Measurements from ENCODE around the gene GULP1. TPM values are rescaled to one million over a fixed set of nuclear protein-coding genes. Genes with fewer than 3 reads are reported as not detected.

The GULP1 gene
- total and polyA plus RNA-seq, 2 of the 13 experiments (the other 11 are each of a cell fraction or from before 2014, with no cell fraction given), result 0.15 TPM; not detected in 1

DNA sequence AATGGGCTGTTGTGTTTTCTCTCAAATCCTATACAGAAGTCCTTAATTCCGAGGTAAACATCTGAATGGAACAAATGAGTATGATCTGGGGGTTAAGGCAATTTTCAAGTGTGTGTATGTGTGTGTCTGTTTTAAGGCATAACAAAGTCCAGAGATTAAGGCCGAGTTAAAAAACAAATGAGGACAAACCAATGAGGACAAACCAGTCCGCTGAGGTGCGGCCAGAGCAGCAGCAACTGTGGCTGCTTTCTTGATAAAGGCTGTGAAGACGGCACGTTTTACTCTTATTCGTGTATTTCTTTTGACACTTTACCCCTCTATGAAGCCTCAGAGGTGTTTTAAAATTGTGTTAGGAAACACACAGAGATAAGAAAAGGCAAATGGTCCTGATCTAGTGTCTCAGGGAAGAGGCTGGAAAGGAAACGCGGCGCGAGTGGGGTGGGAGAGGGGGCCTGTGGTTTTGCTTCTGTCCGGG is 495 bp upstream of the GULP1 start:
- Histone ChIP-seq H3K4me1 (ENCODE audit: insufficient read depth, low read length) (peaks cover 13% of the 10 kb centered on the region), H3K79me2 (ENCODE audit: insufficient read depth, low read length) (no peaks in the 10 kb centered on the region), H3K36me3 (replicated peaks in 1 of 2; ENCODE audit: control insufficient read depth in 1 of 2, insufficient read depth in 2 of 2, low read length in 2 of 2) (no peaks in the 10 kb centered on the region), H4K20me1 (ENCODE audit: insufficient read depth, low read length) (no peaks in the 10 kb centered on the region), H3K4me3 (replicated peaks in 1 of 3; ENCODE audit: insufficient read depth in 1 of 3, low read depth in 2 of 3, low read length in 3 of 3) (peak overlapping the region; percentile 52 to 70 (median 54)), H3K27me3 (ENCODE audit: control insufficient read depth in 1 of 2, insufficient read depth in 2 of 2, low read length in 2 of 2) (peaks cover 0 to 28% of the 10 kb centered on the region in 2 experiments; a peak in 4 of 5 replicates), H3K4me2 (ENCODE audit: low read depth, low read length) (peak overlapping the region; percentile 80), H3K9ac (ENCODE audit: insufficient read depth, low read depth, low read length) (no peak overlapping the region), H3K9me3 (ENCODE audit: low read length) (no peaks in the 10 kb centered on the region), H3K27ac (ENCODE audit: extremely low read length, insufficient read depth, low read length) (no peak overlapping the region), H2AFZ (ENCODE audit: low read length) (no peak overlapping the region)
- POLR2A ChIA-PET, result no interaction called here
- FAIRE-seq (no peak), ATAC-seq (peak; percentile 32), DNase-seq (ENCODE audit: low spot score) (no peak)
- TF ChIP-seq SALL1 (CRISPR knock-in tag; IDR thresholded peaks at IDR 0.05) (no peak), FOXC1 (CRISPR knock-in tag; IDR thresholded peaks at IDR 0.05; ENCODE audit: borderline replicate concordance) (0 out of 2 replicates have a peak, but pooled peaks have one; percentile 43)
- in situ Hi-C loops (cut with HindIII; ENCODE audit: extremely low pct_ligation_motif_present, low pct_unique_long_range_greater_than_20kb) (no loop called here), intact Hi-C loops (cut with micrococcal nuclease; ENCODE audit: unreplicated experiment) (loop anchor here (5.0 kb wide), 1 partner anchor 76 kb away; no protein-coding TSS in a partner anchor)
- CTCF ChIA-PET (ENCODE audit: low intra/inter-chr PET ratio, low total read pairs), result interaction anchor here (1.3 kb wide), 1 partner anchor 78 kb away, joined by 5 read pairs; no protein-coding TSS in a partner anchor
- 5% methylated on average over 12 of the region's 12 CpGs for WGBS (ENCODE audit: low lambda C conversion rate)
- BruUV-seq (replicated peaks), result no TSS peak

DNA sequence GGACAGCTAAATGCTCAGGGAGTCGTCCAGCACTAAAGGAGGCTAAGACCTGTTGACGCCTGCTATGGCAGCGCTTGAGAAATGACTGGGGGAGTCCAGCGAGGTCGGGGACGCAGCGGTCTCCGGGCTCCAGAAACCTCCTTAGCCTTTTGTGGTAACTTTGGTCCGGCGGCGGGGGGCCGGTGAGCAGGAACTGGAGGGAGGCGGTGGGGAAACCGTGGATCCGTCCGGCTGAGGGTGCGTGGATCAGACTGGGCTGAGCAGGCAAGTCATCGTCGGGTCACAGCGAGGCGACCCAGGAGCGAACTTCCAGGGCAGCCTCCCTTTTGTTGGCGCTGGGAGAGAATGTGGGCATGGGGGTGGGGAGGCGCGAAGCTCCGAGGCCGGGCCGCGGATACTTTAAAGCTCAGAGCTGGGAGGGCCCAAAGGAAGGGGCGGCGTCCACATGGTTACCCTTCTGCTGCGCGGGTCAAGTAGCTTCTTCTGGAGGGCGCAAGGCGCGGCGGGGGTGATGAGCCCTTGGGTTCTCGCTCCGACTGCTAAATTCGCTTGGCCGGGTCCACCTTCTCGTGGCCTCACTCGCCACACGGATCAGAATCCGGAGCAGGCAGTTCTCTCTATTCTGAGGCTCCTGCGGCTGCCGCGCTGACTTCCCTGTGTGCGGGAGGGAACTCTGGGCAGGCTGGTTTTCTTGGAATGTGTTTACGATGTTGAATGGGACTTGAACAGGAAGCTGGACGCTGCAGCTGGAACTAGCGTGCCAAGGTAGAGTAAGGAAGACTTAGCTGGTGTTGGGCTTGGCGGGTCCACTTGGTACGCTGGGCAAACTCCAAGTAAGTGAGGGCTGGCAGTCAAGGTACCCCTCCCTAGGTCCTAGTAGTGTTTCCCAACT is 920 bp downstream of the GULP1 start:
- Histone ChIP-seq H3K9ac (ENCODE audit: insufficient read depth, low read depth, low read length) (no peak overlapping the region), H3K4me1 (ENCODE audit: insufficient read depth, low read length) (peaks cover 13% of the 10 kb centered on the region), H4K20me1 (ENCODE audit: insufficient read depth, low read length) (no peaks in the 10 kb centered on the region), H2AFZ (ENCODE audit: low read length) (no peak overlapping the region), H3K4me3 (replicated peaks in 1 of 3; ENCODE audit: insufficient read depth in 1 of 3, low read depth in 2 of 3, low read length in 3 of 3) (peak overlapping the region in 2 of 3 experiments; percentile 54 to 70; a peak in 1 of 6 replicates), H3K9me3 (ENCODE audit: low read length) (no peaks in the 10 kb centered on the region), H3K79me2 (ENCODE audit: insufficient read depth, low read length) (no peaks in the 10 kb centered on the region), H3K36me3 (replicated peaks in 1 of 2; ENCODE audit: control insufficient read depth in 1 of 2, insufficient read depth in 2 of 2, low read length in 2 of 2) (no peaks in the 10 kb centered on the region), H3K27me3 (ENCODE audit: control insufficient read depth in 1 of 2, insufficient read depth in 2 of 2, low read length in 2 of 2) (peaks cover 0 to 28% of the 10 kb centered on the region in 2 experiments; a peak in 4 of 5 replicates), H3K27ac (ENCODE audit: extremely low read length, insufficient read depth, low read length) (no peak overlapping the region), H3K4me2 (ENCODE audit: low read depth, low read length) (peak overlapping the region; percentile 80)
- no peak for ATAC-seq
- TF ChIP-seq ZNF563 (CRISPR knock-in tag; IDR thresholded peaks at IDR 0.05) (peak; percentile 78), ZNF292 (CRISPR knock-in tag; IDR thresholded peaks at IDR 0.05; ENCODE audit: borderline replicate concordance, low read depth) (no peak)
- intact Hi-C loops (cut with micrococcal nuclease; ENCODE audit: unreplicated experiment) (loop anchor here (5.0 kb wide), 1 partner anchor 75 kb away; no protein-coding TSS in a partner anchor), in situ Hi-C loops (cut with HindIII; ENCODE audit: extremely low pct_ligation_motif_present, low pct_unique_long_range_greater_than_20kb) (no loop called here)
- ChIA-PET CTCF (ENCODE audit: low intra/inter-chr PET ratio, low total read pairs) (interaction anchor here (1.3 kb wide), 1 partner anchor 77 kb away, joined by 5 read pairs; no protein-coding TSS in a partner anchor), POLR2A (no interaction called here)
- BruUV-seq (replicated peaks), result no TSS peak
- WGBS (ENCODE audit: low lambda C conversion rate), result 75% methylated on average over 53 of the region's 54 CpGs
- FAIRE-seq, result no peak
- no peak for DNase-seq (ENCODE audit: low spot score)

All from HepG2 (cell line).